GM19468 (cell line): ENCODE data around the gene HDHD3.
"Not testable (repeated sequence)": the region's sequence is repeated elsewhere in the genome, so short reads cannot be mapped to it uniquely, and the experiment has no call there.

ENCODE experiments used
- ATAC-seq: cut with Tn5 transposase; IDR thresholded peaks from one replicate; pipeline ENCODE4 v1.9.1; 2021; ENCODE audit warnings: mild to moderate bottlenecking, moderate library complexity, moderate number of reproducible peaks; ENCODE audit not compliant: unreplicated experiment; ENCODE audit errors: extremely low read depth

HDHD3 gene

GRCh38 chr9:113376634-113377567, at the start of gene HDHD3:
Gene HDHD3 (minus strand): TSS chr9:113376986. CDS start chr9:113374354, 2,632 bp downstream.
- ATAC-seq: peak; percentile 51

- no peak for ATAC-seq
These were observed 48.3 kb upstream of the HDHD3 start for GRCh38 chr9:113425072-113425471.

GRCh38 chr9:113421726-113422125, 44.9 kb upstream of the HDHD3 start:
- ATAC-seq: no peak

- ATAC-seq: no peak
These were observed 40.6 kb upstream of the HDHD3 start for GRCh38 chr9:113417370-113417769.

GRCh38 chr9:113416149-113416721, 39.4 kb upstream of the HDHD3 start:
- ATAC-seq: peak; percentile 12

GRCh38 chr9:113410207-113410864, 33.5 kb upstream of the HDHD3 start, which contains the start of the genes C9orf43 and POLE3:
Gene C9orf43 (plus strand): TSS chr9:113410747. CDS start chr9:113413494, 2,747 bp downstream.
Gene POLE3 (minus strand): TSS chr9:113410675. CDS start chr9:113410293, 382 bp downstream.
- ATAC-seq: peak; percentile 74

GRCh38 chr9:113409883-113410206, 33.1 kb upstream of the HDHD3 start:
- no peak for ATAC-seq

- no peak for ATAC-seq
These were observed 32.7 kb upstream of the HDHD3 start for GRCh38 chr9:113409481-113409880.

- ATAC-seq: peak; percentile 28
These were observed 30.2 kb upstream of the HDHD3 start for GRCh38 chr9:113406873-113407511.

- not testable (repeated sequence) for ATAC-seq
These were observed 29.6 kb upstream of the HDHD3 start for GRCh38 chr9:113406353-113406752.

GRCh38 chr9:113403646-113404045, 26.9 kb upstream of the HDHD3 start:
- no peak for ATAC-seq

GRCh38 chr9:113401027-113401792, 24.4 kb upstream of the HDHD3 start, which contains the start of gene ALAD:
Gene ALAD (minus strand): TSS chr9:113401284. CDS start chr9:113393559, 7,725 bp downstream.
- ATAC-seq: peak; percentile 97

GRCh38 chr9:113399646-113400200, 22.9 kb upstream of the HDHD3 start:
- ATAC-seq: no peak

- ATAC-seq: no peak
These were observed 22.0 kb upstream of the HDHD3 start for GRCh38 chr9:113398796-113399195.

- no peak for ATAC-seq
These were observed 20.4 kb upstream of the HDHD3 start for GRCh38 chr9:113397203-113397631.

GRCh38 chr9:113395000-113395861, 18.4 kb upstream of the HDHD3 start:
- no peak for ATAC-seq

GRCh38 chr9:113393281-113393680, 16.5 kb upstream of the HDHD3 start:
- no peak for ATAC-seq

GRCh38 chr9:113391917-113392316, 15.1 kb upstream of the HDHD3 start:
- no peak for ATAC-seq
